ENCODE results near the gene ARHGEF10L.

DNA sequence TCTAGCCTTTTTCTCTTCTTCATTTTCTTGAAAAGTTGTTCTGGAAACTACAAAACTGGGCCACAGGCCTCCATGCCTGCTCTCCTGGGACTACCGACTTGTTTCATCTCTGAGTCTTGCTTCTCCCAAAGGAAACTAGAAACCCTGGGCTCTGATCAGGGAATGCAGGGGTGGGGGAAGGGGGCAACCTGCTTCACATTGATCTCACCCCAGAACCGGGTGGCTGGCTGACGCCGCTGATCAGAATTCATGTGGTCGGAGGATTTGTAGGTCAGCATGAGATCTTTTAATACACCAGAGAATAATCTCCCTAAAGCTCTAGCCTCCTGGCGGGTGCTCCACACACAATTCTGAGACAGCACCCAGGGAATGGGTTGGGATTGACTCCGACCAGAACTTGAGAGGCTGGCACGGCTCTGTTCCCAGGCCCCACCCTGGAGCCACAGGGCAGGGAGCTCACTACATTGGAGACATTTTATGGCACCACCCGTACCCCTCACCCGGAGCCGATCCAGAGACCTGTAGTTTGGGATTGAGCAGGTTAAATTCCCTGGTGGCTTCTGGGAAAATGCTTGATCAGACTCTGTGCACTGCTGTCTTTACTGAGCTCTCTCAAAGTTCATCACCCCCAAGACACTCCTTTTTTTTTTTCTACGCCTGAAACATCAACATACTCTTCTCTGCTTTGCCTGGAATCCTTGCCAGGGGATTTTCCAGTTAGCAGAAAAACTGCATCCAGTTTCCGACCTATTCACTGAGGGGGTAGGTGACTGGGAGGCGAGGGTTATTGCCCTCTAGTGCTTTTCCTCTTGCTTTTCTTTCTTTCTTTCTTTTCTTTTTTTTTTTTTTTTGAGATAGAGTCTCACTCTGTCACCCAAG lies 12.2 kb upstream of the ARHGEF10L start:
- no peak for TF ChIP-seq POLR2A (IDR thresholded peaks at IDR 0.05)
- TF ChIP-seq, protein P1, sequence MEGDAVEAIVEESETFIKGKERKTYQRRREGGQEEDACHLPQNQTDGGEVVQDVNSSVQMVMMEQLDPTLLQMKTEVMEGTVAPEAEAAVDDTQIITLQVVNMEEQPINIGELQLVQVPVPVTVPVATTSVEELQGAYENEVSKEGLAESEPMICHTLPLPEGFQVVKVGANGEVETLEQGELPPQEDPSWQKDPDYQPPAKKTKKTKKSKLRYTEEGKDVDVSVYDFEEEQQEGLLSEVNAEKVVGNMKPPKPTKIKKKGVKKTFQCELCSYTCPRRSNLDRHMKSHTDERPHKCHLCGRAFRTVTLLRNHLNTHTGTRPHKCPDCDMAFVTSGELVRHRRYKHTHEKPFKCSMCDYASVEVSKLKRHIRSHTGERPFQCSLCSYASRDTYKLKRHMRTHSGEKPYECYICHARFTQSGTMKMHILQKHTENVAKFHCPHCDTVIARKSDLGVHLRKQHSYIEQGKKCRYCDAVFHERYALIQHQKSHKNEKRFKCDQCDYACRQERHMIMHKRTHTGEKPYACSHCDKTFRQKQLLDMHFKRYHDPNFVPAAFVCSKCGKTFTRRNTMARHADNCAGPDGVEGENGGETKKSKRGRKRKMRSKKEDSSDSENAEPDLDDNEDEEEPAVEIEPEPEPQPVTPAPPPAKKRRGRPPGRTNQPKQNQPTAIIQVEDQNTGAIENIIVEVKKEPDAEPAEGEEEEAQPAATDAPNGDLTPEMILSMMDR (IDR thresholded peaks at IDR 0.05), result no peak

Measured in Peyer's patch (tissue), 4 donors.